ENCODE measurements around the gene HDAC8.

DNA sequence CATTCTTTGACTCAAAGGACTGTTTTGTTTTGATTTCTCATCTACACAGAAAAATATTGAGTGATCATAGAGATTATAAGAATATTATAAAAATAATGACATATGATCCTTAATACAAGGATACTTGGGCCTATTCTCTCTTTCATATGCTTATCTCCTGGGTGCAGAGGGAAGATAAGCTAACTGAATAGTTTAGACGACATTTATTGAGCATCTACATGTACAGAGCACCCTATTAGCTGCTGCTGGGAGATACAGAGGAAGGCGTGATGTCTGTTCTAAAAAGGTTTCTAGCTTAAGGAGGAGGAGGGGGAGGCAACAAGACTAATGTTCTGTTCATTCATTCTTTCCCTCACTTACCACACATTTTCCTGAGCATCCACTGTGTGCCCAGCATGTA, 106.8 kb downstream of the HDAC8 start:
- TF ChIP-seq, protein P1, sequence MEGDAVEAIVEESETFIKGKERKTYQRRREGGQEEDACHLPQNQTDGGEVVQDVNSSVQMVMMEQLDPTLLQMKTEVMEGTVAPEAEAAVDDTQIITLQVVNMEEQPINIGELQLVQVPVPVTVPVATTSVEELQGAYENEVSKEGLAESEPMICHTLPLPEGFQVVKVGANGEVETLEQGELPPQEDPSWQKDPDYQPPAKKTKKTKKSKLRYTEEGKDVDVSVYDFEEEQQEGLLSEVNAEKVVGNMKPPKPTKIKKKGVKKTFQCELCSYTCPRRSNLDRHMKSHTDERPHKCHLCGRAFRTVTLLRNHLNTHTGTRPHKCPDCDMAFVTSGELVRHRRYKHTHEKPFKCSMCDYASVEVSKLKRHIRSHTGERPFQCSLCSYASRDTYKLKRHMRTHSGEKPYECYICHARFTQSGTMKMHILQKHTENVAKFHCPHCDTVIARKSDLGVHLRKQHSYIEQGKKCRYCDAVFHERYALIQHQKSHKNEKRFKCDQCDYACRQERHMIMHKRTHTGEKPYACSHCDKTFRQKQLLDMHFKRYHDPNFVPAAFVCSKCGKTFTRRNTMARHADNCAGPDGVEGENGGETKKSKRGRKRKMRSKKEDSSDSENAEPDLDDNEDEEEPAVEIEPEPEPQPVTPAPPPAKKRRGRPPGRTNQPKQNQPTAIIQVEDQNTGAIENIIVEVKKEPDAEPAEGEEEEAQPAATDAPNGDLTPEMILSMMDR (conservative IDR thresholded peaks at IDR 0.05; ENCODE audit: low read length) = no peak
- no peak for TF ChIP-seq EZH2phosphoT487 (IDR thresholded peaks at IDR 0.05; ENCODE audit: borderline replicate concordance)

All from Loucy (cell line).